HepG2 (cell line): ENCODE measurements around the gene DMPK. TPM values are rescaled to one million over a fixed set of nuclear protein-coding genes. Genes with fewer than 3 reads are reported as not detected.
A peak's percentile ranks its signal among the peaks of the same experiment; 100 is the strongest.

Experiments
- ADNP ChIP-seq: sonication (generic); formaldehyde crosslinking; IDR thresholded peaks from 2 replicates; pipeline ENCODE4 v1.4.0; 2020; ENCODE audit warnings: missing genetic modification reagents
- ARID5B ChIP-seq: IDR thresholded peaks from 2 replicates; pipeline ENCODE4 v1.4.0; 2020; ENCODE audit warnings: mild to moderate bottlenecking, missing genetic modification reagents
- CREB3 ChIP-seq: sonication (generic); formaldehyde crosslinking; IDR thresholded peaks from 2 replicates; pipeline ENCODE4 v1.5.0; 2020; ENCODE audit warnings: missing genetic modification reagents
- DMTF1 ChIP-seq: sonication (generic); formaldehyde crosslinking; IDR thresholded peaks from 2 replicates; pipeline ENCODE4 v1.4.0; 2020; ENCODE audit warnings: mild to moderate bottlenecking, missing genetic modification reagents
- PRDM10 ChIP-seq: sonication (generic); formaldehyde crosslinking; IDR thresholded peaks from 2 replicates; pipeline ENCODE4 v1.4.0; 2020; ENCODE audit warnings: low read depth, missing genetic modification reagents
- YY1 ChIP-seq: IDR thresholded peaks from 2 replicates; pipeline ENCODE4 v1.6.1; 2011; ENCODE audit warnings: low read length, low read depth, moderate library complexity, mild to moderate bottlenecking; ENCODE audit not compliant: insufficient read depth, insufficient replicate concordance
- ZBTB46 ChIP-seq: sonication (generic); formaldehyde crosslinking; IDR thresholded peaks from 2 replicates; pipeline ENCODE4 v1.4.0; 2020; ENCODE audit warnings: mild to moderate bottlenecking, missing genetic modification reagents, borderline replicate concordance
- ZNF101 ChIP-seq: sonication (generic); formaldehyde crosslinking; IDR thresholded peaks from 2 replicates; pipeline ENCODE4 v1.4.0; 2020; ENCODE audit warnings: mild to moderate bottlenecking, low read depth, missing genetic modification reagents, borderline replicate concordance
- ZNF232 ChIP-seq: sonication (generic); formaldehyde crosslinking; IDR thresholded peaks from 2 replicates; pipeline ENCODE4 v1.4.0; 2020; ENCODE audit warnings: missing genetic modification reagents, borderline replicate concordance
- ZNF556 ChIP-seq: sonication (generic); formaldehyde crosslinking; IDR thresholded peaks from 2 replicates; pipeline ENCODE4 v1.4.0; 2020; ENCODE audit warnings: mild to moderate bottlenecking, missing genetic modification reagents, borderline replicate concordance
- ZNF598 ChIP-seq: sonication (generic); formaldehyde crosslinking; IDR thresholded peaks from 2 replicates; pipeline ENCODE4 v1.5.1; 2020; ENCODE audit warnings: mild to moderate bottlenecking, missing genetic modification reagents, borderline replicate concordance
- ZNF747 ChIP-seq: sonication (generic); formaldehyde crosslinking; IDR thresholded peaks from 2 replicates; pipeline ENCODE4 v1.8.1; 2023; ENCODE audit warnings: missing genetic modification reagents, mild to moderate bottlenecking, borderline replicate concordance
- polyA plus RNA-seq, 8 experiments: library from polyadenylated mRNA; depleted of rRNA in 3 of 8; stranded (reverse) in 7 of 8; unstranded in 1 of 8; fragments of >200 nt; fragmentation: Illumina TruSeq in 4 of 8; extraction: Trizol in 4 of 8; gene quantifications; 2 replicates each; pipeline versions ENCODE4 v1.2.1 to v1.2.3, GENCODE V29; 2011 to 2016; ENCODE audit warnings: low read depth in 4 of 8, missing spikeins in 1 of 8, mixed read lengths in 1 of 8; ENCODE audit not compliant: insufficient read depth in 1 of 8
- total RNA-seq, 5 experiments: library from RNA; depleted of rRNA; stranded (reverse); fragments of >200 nt; fragmentation: Illumina TruSeq; extraction: Trizol; gene quantifications; 2 replicates each; pipeline ENCODE4 v1.2.3, GENCODE V29; 2016; ENCODE audit warnings: low read depth in 1 of 5

The DMPK gene
- total and polyA plus RNA-seq, 2 of the 13 experiments (the other 11 are each of a cell fraction or from before 2014, with no cell fraction given): 5.3 to 8.8 TPM

GRCh38 chr19:45768984-45769782 lies 13.1 kb downstream of the DMPK start, which contains the start of gene SIX5 (continued):
- TF ChIP-seq DMTF1 (CRISPR knock-in tag) (no peak), ARID5B (peak; percentile 36; the same call in 1 of the 2 replicates), ZNF747 (peak; percentile 79; the same call in 1 of the 2 replicates), CREB3 (CRISPR knock-in tag) (no peak; the same call in 1 of the 2 replicates), ZBTB46 (CRISPR knock-in tag) (no peak), ADNP (CRISPR knock-in tag) (no peak), ZNF101 (CRISPR knock-in tag) (no peak), YY1 (peak; percentile 53), ZNF556 (CRISPR knock-in tag) (no peak), ZNF232 (peak; percentile 81; the same call in 1 of the 2 replicates), ZNF598 (CRISPR knock-in tag) (no peak), PRDM10 (CRISPR knock-in tag) (0 out of 2 replicates have a peak, but pooled peaks have one; percentile 42)
